GM10847 (cell line): ENCODE data around the gene RSRC1.

Source experiments
- POLR2A ChIP-seq: IDR thresholded peaks from 2 replicates; pipeline ENCODE4 v1.6.1; 2011; ENCODE audit not compliant: insufficient read length; ENCODE audit errors: extremely low read depth

Gene RSRC1

DNA sequence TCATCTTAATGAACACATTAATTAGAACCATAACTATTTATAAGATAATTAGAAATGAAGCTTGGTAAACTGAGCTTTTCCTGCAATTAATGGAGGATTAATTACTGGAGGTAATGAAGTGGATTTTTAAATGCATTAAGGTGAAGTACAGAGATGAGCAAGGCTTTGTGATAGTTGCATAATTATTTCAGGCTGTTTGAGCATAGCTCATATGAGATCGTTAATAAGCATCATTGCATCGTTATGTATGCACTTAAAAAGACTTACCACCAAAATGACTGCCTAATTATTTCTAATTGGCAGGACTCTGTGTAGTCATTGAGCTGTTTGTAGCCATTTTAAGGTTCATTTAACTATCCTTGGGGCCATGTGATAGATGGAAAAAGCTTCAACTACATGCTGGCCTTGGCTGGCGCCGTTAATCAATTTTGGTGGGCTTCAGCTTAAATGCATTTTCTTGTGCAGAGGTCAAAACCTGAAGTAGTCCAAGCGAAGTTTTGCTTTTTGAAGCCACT lies 55.3 kb downstream of the RSRC1 start:
- no peak for TF ChIP-seq POLR2A

DNA sequence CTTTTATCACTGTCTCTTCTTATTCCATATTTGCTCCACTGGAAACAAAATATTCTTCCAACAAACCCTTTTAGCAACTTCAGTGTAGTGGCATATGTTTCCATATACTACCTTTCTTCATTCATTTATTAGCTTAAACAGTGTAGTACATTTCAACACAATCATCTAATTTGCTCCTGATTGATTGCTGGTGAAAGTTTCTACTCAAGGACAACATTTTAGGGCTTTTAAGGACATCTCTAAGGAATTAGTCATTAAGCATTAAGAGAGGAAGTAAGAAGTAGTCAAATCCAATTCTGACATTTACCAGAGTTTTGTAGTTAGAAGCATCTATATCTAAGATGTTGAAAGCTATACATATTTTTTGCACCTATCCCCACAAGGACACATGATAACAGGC lies 55.8 kb downstream of the RSRC1 start:
- no peak for TF ChIP-seq POLR2A

DNA sequence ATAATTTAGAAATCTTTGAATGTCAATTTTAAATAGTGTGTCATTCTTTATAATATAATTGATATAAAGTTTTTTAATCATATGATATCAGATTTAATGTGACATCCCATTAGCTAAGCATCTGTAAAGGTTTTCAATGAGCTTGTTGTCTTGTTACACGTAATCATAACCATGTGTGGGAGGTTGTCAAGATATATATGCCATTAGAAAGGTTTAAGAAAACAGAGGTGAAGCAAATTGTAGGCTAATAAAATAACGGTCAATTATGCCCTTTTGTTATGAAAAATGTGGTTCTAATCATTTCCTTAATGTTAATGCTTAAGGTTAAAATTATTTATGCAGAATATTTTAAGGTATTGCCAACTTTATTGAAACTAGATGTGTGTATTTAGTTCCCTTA lies 56.3 kb downstream of the RSRC1 start:
- TF ChIP-seq POLR2A = no peak

GRCh38 chr3:158167737-158168557 lies 58.1 kb downstream of the RSRC1 start:
- TF ChIP-seq POLR2A = no peak

GRCh38 chr3:158169091-158169491 lies 59.2 kb downstream of the RSRC1 start:
- TF ChIP-seq POLR2A = no peak

DNA sequence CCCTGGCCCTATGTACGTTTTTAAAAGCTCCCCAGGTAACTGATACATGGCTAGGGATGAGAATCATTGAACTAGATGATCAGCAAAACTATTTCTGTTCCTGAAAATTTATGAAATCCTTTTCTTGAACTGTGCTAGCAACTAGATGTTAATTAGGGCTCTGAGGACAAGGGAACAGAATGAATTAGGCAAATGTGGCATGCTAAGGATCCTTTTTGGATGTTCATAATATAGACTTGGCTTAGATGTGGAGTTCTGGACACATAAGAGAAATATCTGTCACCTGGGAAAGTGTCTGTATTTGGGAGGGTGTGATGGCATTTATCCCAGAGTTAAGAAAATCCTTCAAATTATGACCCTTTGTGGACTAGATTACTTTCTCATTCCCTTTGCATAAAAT lies 71.2 kb downstream of the RSRC1 start:
- no peak for TF ChIP-seq POLR2A

GRCh38 chr3:158185711-158186110 lies 75.8 kb downstream of the RSRC1 start:
- TF ChIP-seq POLR2A = no peak

DNA sequence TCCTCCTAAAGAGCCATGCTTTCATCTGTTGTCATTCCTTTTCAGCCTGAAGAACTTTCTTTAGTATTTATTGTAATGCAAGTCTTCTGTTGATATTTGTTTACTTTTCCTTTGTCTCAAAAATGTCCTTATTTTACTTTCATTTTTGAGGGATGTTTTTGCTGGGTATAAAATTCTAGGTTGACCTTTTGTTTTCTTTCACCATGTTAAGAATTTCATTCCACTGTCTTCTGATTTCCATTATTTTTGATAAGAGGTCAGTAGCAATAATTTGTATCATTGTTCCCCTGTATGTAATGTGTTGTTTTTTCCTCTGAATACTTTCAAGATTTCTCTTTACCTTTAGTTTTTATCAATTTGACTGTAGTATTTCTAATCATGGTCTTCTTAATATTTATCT lies 91.1 kb downstream of the RSRC1 start:
- no peak for TF ChIP-seq POLR2A

GRCh38 chr3:158205324-158205723 lies 95.4 kb downstream of the RSRC1 start:
- TF ChIP-seq POLR2A = no peak

- no peak for TF ChIP-seq POLR2A
These were observed 96.1 kb downstream of the RSRC1 start for GRCh38 chr3:158205994-158206393.

DNA sequence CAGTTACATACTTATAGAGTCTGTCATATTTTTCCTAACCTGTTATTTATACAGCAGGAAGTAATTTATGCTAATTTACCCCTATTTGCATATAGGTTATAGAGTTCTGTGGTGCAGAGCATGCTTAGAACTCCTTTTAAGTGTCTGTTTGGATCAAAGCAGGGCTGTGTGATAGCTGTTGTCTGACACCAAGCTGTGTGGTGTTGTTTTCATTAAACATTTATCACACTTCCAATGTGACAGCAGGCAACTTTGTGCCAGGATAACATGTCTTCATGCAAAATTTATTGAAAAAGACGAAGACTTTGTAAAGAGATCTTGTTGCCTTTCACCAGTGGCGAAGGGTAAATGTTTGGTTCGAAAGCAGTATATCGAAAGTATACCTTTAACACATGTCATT lies 100.2 kb downstream of the RSRC1 start:
- TF ChIP-seq POLR2A = no peak

- no peak for TF ChIP-seq POLR2A
These were observed 103.6 kb downstream of the RSRC1 start for GRCh38 chr3:158213461-158213860.

DNA sequence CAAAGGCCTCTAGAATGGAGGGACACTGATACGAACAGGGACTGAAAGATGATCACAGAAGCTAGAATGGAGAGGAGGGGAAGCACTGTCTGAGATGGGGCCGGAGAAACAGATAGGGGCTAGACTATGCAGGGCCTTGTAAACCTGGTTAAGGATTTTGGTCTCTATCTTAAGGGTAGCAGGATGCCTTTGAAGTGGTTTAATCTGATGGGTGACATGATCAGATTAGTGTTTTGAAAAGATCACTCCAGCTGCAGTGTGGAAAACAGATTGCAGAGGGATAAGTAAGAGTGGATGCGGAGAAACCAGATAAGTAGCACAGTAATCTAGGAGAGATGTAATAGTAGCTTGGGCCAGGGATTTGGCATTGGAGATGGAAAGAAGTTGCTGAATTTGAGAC lies 108.1 kb downstream of the RSRC1 start:
- no peak for TF ChIP-seq POLR2A

- TF ChIP-seq POLR2A = no peak
These were observed 110.7 kb downstream of the RSRC1 start for GRCh38 chr3:158220575-158220974.

GRCh38 chr3:158221426-158221825 lies 111.5 kb downstream of the RSRC1 start:
- TF ChIP-seq POLR2A = no peak

GRCh38 chr3:158226429-158226828 lies 116.5 kb downstream of the RSRC1 start:
- no peak for TF ChIP-seq POLR2A

DNA sequence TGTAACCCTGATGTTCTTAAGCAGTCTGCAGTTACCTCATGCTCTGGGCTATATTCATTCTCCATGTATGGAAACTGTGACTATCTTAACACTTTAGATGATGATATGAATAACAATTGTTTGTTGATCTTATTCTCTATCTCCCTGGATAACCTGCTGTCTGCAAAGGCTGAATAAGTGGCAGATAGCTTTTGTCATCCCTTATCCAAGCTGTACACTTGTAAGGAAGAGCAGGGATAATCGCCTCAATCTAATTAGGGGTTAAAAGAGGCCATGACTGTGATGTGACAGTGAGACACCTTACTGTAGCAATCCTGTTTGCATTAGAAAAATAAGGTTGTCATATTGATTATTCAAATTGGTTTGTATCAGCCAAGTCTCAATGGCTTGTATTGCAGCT lies 123.9 kb downstream of the RSRC1 start:
- TF ChIP-seq POLR2A = no peak
